Sigmoid colon (tissue), 4 donors: Measurements from ENCODE around the gene BCAS1.

Source experiments
- EP300 ChIP-seq, 4 donors: sonication (generic); formaldehyde crosslinking; IDR thresholded peaks; one replicate each; pipeline ENCODE4 v1.6.1; 2017; ENCODE audit warnings: antibody characterized with exemption in 4 of 4
- POLR2A ChIP-seq, 2 donors: fragments of 450-650 bp; IDR thresholded peaks; one replicate each; pipeline ENCODE4 v1.6.1; 2016; ENCODE audit warnings: antibody characterized with exemption in 2 of 2, mild to moderate bottlenecking in 2 of 2, moderate library complexity in 2 of 2
- TF ChIP-seq, protein P1 (sequence below), 4 experiments: fragments of 450-650 bp in 3 of 4; fragments of 200-600 bp in 1 of 4; IDR thresholded peaks; one replicate each; pipeline ENCODE4 v1.5.1; 2016 to 2019; ENCODE audit warnings: antibody characterized with exemption in 4 of 4, mild to moderate bottlenecking in 3 of 4, moderate library complexity in 2 of 4

GRCh38 chr20:53923566-53924369 is 146.6 kb downstream of the BCAS1 start:
- peak in 1 of 2 donors; percentile 3 for TF ChIP-seq POLR2A (IDR thresholded peaks at IDR 0.05)
- TF ChIP-seq, protein P1, sequence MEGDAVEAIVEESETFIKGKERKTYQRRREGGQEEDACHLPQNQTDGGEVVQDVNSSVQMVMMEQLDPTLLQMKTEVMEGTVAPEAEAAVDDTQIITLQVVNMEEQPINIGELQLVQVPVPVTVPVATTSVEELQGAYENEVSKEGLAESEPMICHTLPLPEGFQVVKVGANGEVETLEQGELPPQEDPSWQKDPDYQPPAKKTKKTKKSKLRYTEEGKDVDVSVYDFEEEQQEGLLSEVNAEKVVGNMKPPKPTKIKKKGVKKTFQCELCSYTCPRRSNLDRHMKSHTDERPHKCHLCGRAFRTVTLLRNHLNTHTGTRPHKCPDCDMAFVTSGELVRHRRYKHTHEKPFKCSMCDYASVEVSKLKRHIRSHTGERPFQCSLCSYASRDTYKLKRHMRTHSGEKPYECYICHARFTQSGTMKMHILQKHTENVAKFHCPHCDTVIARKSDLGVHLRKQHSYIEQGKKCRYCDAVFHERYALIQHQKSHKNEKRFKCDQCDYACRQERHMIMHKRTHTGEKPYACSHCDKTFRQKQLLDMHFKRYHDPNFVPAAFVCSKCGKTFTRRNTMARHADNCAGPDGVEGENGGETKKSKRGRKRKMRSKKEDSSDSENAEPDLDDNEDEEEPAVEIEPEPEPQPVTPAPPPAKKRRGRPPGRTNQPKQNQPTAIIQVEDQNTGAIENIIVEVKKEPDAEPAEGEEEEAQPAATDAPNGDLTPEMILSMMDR (IDR thresholded peaks at IDR 0.05) = no peak
- no peak for TF ChIP-seq EP300 (IDR thresholded peaks at IDR 0.05)
